Measurements from ENCODE around the gene MKRN1.

The MKRN1 gene

GRCh38 chr7:140479062-140479738 lies at the start of gene MKRN1:
TSS of gene MKRN1 (minus strand) at chr7:140479505. CDS start at chr7:140479344, 161 bp downstream.
- Histone ChIP-seq H3K36me3 (ENCODE audit: insufficient read depth, low read length) (no peaks in the 10 kb centered on the region), H3K4me3 (ENCODE audit: low read depth, low read length) (peak within 1 kb of the TSS; percentile 84), H2AFZ (ENCODE audit: low read length, unreplicated experiment) (peak within 1 kb of the TSS; percentile 89), H3K27ac (ENCODE audit: low read depth, low read length) (peak within 1 kb of the TSS; percentile 35), H3K79me2 (ENCODE audit: control insufficient read depth, insufficient read depth, low read length, unreplicated experiment) (peaks cover 46% of the 10 kb centered on the region), H3K27me3 (ENCODE audit: insufficient read depth, low read length) (no peaks in the 10 kb centered on the region), H3K4me1 (ENCODE audit: control insufficient read depth, insufficient read depth, low read length, unreplicated experiment) (peaks cover 8% of the 10 kb centered on the region)

- Histone ChIP-seq H3K36me3 (ENCODE audit: insufficient read depth, low read length) (no peaks in the 10 kb centered on the region), H3K27me3 (ENCODE audit: insufficient read depth, low read length) (peaks cover under 1% of the 10 kb centered on the region; the same call in 1 of the 2 replicates), H3K4me3 (ENCODE audit: low read depth, low read length) (no peak overlapping the region), H3K4me1 (ENCODE audit: control insufficient read depth, insufficient read depth, low read length, unreplicated experiment) (no peaks in the 10 kb centered on the region), H2AFZ (ENCODE audit: low read length, unreplicated experiment) (no peak overlapping the region), H3K79me2 (ENCODE audit: control insufficient read depth, insufficient read depth, low read length, unreplicated experiment) (no peaks in the 10 kb centered on the region), H3K27ac (ENCODE audit: low read depth, low read length) (no peak overlapping the region)
Observed at GRCh38 chr7:140526787-140527664, 47.7 kb upstream of the MKRN1 start.

GRCh38 chr7:140526214-140526613 lies 46.9 kb upstream of the MKRN1 start:
- Histone ChIP-seq H3K36me3 (ENCODE audit: insufficient read depth, low read length) (no peaks in the 10 kb centered on the region), H3K27me3 (ENCODE audit: insufficient read depth, low read length) (no peaks in the 10 kb centered on the region), H3K27ac (ENCODE audit: low read depth, low read length) (no peak overlapping the region), H3K79me2 (ENCODE audit: control insufficient read depth, insufficient read depth, low read length, unreplicated experiment) (no peaks in the 10 kb centered on the region), H3K4me1 (ENCODE audit: control insufficient read depth, insufficient read depth, low read length, unreplicated experiment) (no peaks in the 10 kb centered on the region), H3K4me3 (ENCODE audit: low read depth, low read length) (no peak overlapping the region), H2AFZ (ENCODE audit: low read length, unreplicated experiment) (no peak overlapping the region)

GRCh38 chr7:140525743-140526142 lies 46.4 kb upstream of the MKRN1 start:
- Histone ChIP-seq H3K4me1 (ENCODE audit: control insufficient read depth, insufficient read depth, low read length, unreplicated experiment) (no peaks in the 10 kb centered on the region), H3K4me3 (ENCODE audit: low read depth, low read length) (no peak overlapping the region), H3K27me3 (ENCODE audit: insufficient read depth, low read length) (no peaks in the 10 kb centered on the region), H2AFZ (ENCODE audit: low read length, unreplicated experiment) (no peak overlapping the region), H3K36me3 (ENCODE audit: insufficient read depth, low read length) (no peaks in the 10 kb centered on the region), H3K27ac (ENCODE audit: low read depth, low read length) (no peak overlapping the region), H3K79me2 (ENCODE audit: control insufficient read depth, insufficient read depth, low read length, unreplicated experiment) (no peaks in the 10 kb centered on the region)

GRCh38 chr7:140521421-140521820 lies 42.1 kb upstream of the MKRN1 start:
- H2AFZ ChIP-seq (ENCODE audit: low read length, unreplicated experiment): no peak overlapping the region
- no peaks in the 10 kb centered on the region for H3K36me3 ChIP-seq (ENCODE audit: insufficient read depth, low read length)
- no peaks in the 10 kb centered on the region for H3K27me3 ChIP-seq (ENCODE audit: insufficient read depth, low read length)
- H3K4me3 ChIP-seq (ENCODE audit: low read depth, low read length): no peak overlapping the region
- H3K4me1 ChIP-seq (ENCODE audit: control insufficient read depth, insufficient read depth, low read length, unreplicated experiment): no peaks in the 10 kb centered on the region
- no peak overlapping the region for H3K27ac ChIP-seq (ENCODE audit: low read depth, low read length)
- no peaks in the 10 kb centered on the region for H3K79me2 ChIP-seq (ENCODE audit: control insufficient read depth, insufficient read depth, low read length, unreplicated experiment)

GRCh38 chr7:140519007-140519399 lies 39.7 kb upstream of the MKRN1 start:
- no peak overlapping the region for H3K4me3 ChIP-seq (ENCODE audit: low read depth, low read length)

GRCh38 chr7:140518370-140519006 lies 39.2 kb upstream of the MKRN1 start:
- Histone ChIP-seq H3K27ac (ENCODE audit: low read depth, low read length) (no peak overlapping the region), H3K4me1 (ENCODE audit: control insufficient read depth, insufficient read depth, low read length, unreplicated experiment) (no peaks in the 10 kb centered on the region), H2AFZ (ENCODE audit: low read length, unreplicated experiment) (no peak overlapping the region), H3K27me3 (ENCODE audit: insufficient read depth, low read length) (no peaks in the 10 kb centered on the region), H3K4me3 (ENCODE audit: low read depth, low read length) (no peak overlapping the region), H3K36me3 (ENCODE audit: insufficient read depth, low read length) (no peaks in the 10 kb centered on the region), H3K79me2 (ENCODE audit: control insufficient read depth, insufficient read depth, low read length, unreplicated experiment) (no peaks in the 10 kb centered on the region)

More at GRCh38 chr7:140519007-140519399, 39.7 kb upstream of the MKRN1 start:
- H3K4me1 ChIP-seq (ENCODE audit: control insufficient read depth, insufficient read depth, low read length, unreplicated experiment): no peaks in the 10 kb centered on the region
- no peaks in the 10 kb centered on the region for H3K27me3 ChIP-seq (ENCODE audit: insufficient read depth, low read length)
- H3K27ac ChIP-seq (ENCODE audit: low read depth, low read length): no peak overlapping the region
- no peak overlapping the region for H2AFZ ChIP-seq (ENCODE audit: low read length, unreplicated experiment)
- H3K36me3 ChIP-seq (ENCODE audit: insufficient read depth, low read length): no peaks in the 10 kb centered on the region
- H3K79me2 ChIP-seq (ENCODE audit: control insufficient read depth, insufficient read depth, low read length, unreplicated experiment): no peaks in the 10 kb centered on the region

- H3K4me3 ChIP-seq (ENCODE audit: low read depth, low read length): no peak overlapping the region
- no peaks in the 10 kb centered on the region for H3K79me2 ChIP-seq (ENCODE audit: control insufficient read depth, insufficient read depth, low read length, unreplicated experiment)
- no peaks in the 10 kb centered on the region for H3K4me1 ChIP-seq (ENCODE audit: control insufficient read depth, insufficient read depth, low read length, unreplicated experiment)
- H3K36me3 ChIP-seq (ENCODE audit: insufficient read depth, low read length): no peaks in the 10 kb centered on the region
- H3K27ac ChIP-seq (ENCODE audit: low read depth, low read length): no peak overlapping the region
- H2AFZ ChIP-seq (ENCODE audit: low read length, unreplicated experiment): no peak overlapping the region
- H3K27me3 ChIP-seq (ENCODE audit: insufficient read depth, low read length): no peaks in the 10 kb centered on the region
Observed at GRCh38 chr7:140517546-140518369, 38.5 kb upstream of the MKRN1 start.

- Histone ChIP-seq H3K27ac (ENCODE audit: low read depth, low read length) (no peak overlapping the region), H2AFZ (ENCODE audit: low read length, unreplicated experiment) (no peak overlapping the region), H3K4me1 (ENCODE audit: control insufficient read depth, insufficient read depth, low read length, unreplicated experiment) (no peaks in the 10 kb centered on the region), H3K36me3 (ENCODE audit: insufficient read depth, low read length) (no peaks in the 10 kb centered on the region), H3K27me3 (ENCODE audit: insufficient read depth, low read length) (no peaks in the 10 kb centered on the region), H3K79me2 (ENCODE audit: control insufficient read depth, insufficient read depth, low read length, unreplicated experiment) (no peaks in the 10 kb centered on the region), H3K4me3 (ENCODE audit: low read depth, low read length) (no peak overlapping the region)
Observed at GRCh38 chr7:140512317-140513000, 33.2 kb upstream of the MKRN1 start.

GRCh38 chr7:140509789-140510188 lies 30.5 kb upstream of the MKRN1 start:
- H3K4me1 ChIP-seq (ENCODE audit: control insufficient read depth, insufficient read depth, low read length, unreplicated experiment): no peaks in the 10 kb centered on the region
- H3K27ac ChIP-seq (ENCODE audit: low read depth, low read length): no peak overlapping the region
- H3K79me2 ChIP-seq (ENCODE audit: control insufficient read depth, insufficient read depth, low read length, unreplicated experiment): no peaks in the 10 kb centered on the region
- H3K27me3 ChIP-seq (ENCODE audit: insufficient read depth, low read length): no peaks in the 10 kb centered on the region
- no peaks in the 10 kb centered on the region for H3K36me3 ChIP-seq (ENCODE audit: insufficient read depth, low read length)
- no peak overlapping the region for H2AFZ ChIP-seq (ENCODE audit: low read length, unreplicated experiment)
- no peak overlapping the region for H3K4me3 ChIP-seq (ENCODE audit: low read depth, low read length)
